Endothelial cell of umbilical vein (primary cell): ENCODE measurements around the gene ATP5MG. TPM values are rescaled to one million over a fixed set of nuclear protein-coding genes. Genes with fewer than 3 reads are reported as not detected.

Experiments used
- BruUV-seq: library from RNA; stranded (reverse); fragments of 400-500 nt; replicated peaks from 2 replicates; lab custom pipeline; 2021; lab: Mats Ljungman, UMichigan
- CTCF ChIA-PET: fragments of 300-600, 350-600 bp; sonication (Branson Sonifier 250); formaldehyde crosslinking; loops from one replicate; lab custom pipeline; 2021; ENCODE audit warnings: antibody characterized with exemption, inconsistent platforms; lab: Charles Lee
- POLR2A ChIA-PET: fragments of 300-600, 350-600 bp; sonication (Branson Sonifier 250); formaldehyde crosslinking; loops from one replicate; lab custom pipeline; 2021; ENCODE audit warnings: antibody characterized with exemption, inconsistent platforms; lab: Charles Lee
- DNase-seq: peaks from one replicate; pipeline ENCODE4 v3.0.0-alpha.2; 2011; ENCODE audit warnings: low read depth, low spot score
- FAIRE-seq: peaks from 2 replicates; lab custom pipeline; 2011; peaks lifted over from hg19 to GRCh38; lab: Jason Lieb, UNC
- H2AFZ ChIP-seq: 2 replicates; pipeline ENCODE4 v1.6.0; 2012; ENCODE audit warnings: low read depth, low read length, control low read depth, inconsistent platforms
- H3K27ac ChIP-seq: 2 replicates; pipeline ENCODE4 v1.5.1; 2011; ENCODE audit warnings: low read depth, mild to moderate bottlenecking, control low read depth, low read length, moderate library complexity; ENCODE audit not compliant: insufficient read depth
- H3K27me3 ChIP-seq, 2 experiments: 2 replicates each; pipeline versions ENCODE4 v1.6.0 to v1.6.1; 2011; ENCODE audit warnings: low read length in 2 of 2, mixed read lengths in 1 of 2; ENCODE audit not compliant: control insufficient read depth in 2 of 2, insufficient read depth in 2 of 2
- H3K36me3 ChIP-seq, 2 experiments: 2 replicates in 1 of 2; 3 replicates in 1 of 2; pipeline ENCODE4 v1.5.1; 2011; ENCODE audit warnings: low read length in 2 of 2, mild to moderate bottlenecking in 1 of 2, moderate library complexity in 1 of 2; ENCODE audit not compliant: control insufficient read depth in 2 of 2, insufficient read depth in 2 of 2; ENCODE audit errors: extremely low read depth in 1 of 2
- H3K4me1 ChIP-seq: 3 replicates; pipeline ENCODE4 v1.5.1; 2011; ENCODE audit warnings: mild to moderate bottlenecking, low read length; ENCODE audit not compliant: control insufficient read depth, insufficient read depth; ENCODE audit errors: extremely low read depth
- H3K4me2 ChIP-seq: 2 replicates; pipeline ENCODE4 v1.6.1; 2011; ENCODE audit warnings: low read length, control low read depth, mixed read lengths; ENCODE audit not compliant: insufficient read depth
- H3K4me3 ChIP-seq, 3 experiments: fragments of 200-600 bp in 1 of 3; sonication (generic), shearing (Covaris generic) in 1 of 3; replicated peaks in 1 of 3; 2 replicates each; pipeline ENCODE4 v1.5.1; 2011 to 2016; ENCODE audit warnings: control low read depth in 3 of 3, low read length in 3 of 3, mild to moderate bottlenecking in 2 of 3, inconsistent platforms in 1 of 3, low read depth in 1 of 3, moderate library complexity in 1 of 3; ENCODE audit not compliant: insufficient read depth in 1 of 3
- H3K79me2 ChIP-seq: 2 replicates; pipeline ENCODE4 v1.6.0; 2012; ENCODE audit warnings: low read length, inconsistent platforms; ENCODE audit not compliant: control insufficient read depth, insufficient read depth
- H3K9ac ChIP-seq: replicated peaks from 2 replicates; pipeline ENCODE3; 2011; ENCODE audit warnings: low read length, control low read depth; ENCODE audit not compliant: insufficient read depth; ENCODE audit errors: extremely low read depth
- H3K9me1 ChIP-seq: replicated peaks from 3 replicates; pipeline ENCODE4 v1.6.0; 2011; ENCODE audit warnings: mild to moderate bottlenecking, low read length; ENCODE audit not compliant: control insufficient read depth, insufficient read depth; ENCODE audit errors: extremely low read depth
- H3K9me3 ChIP-seq: replicated peaks from 2 replicates; pipeline ENCODE4 v1.5.1; 2012; ENCODE audit warnings: low read length, inconsistent platforms; ENCODE audit not compliant: control insufficient read depth, insufficient read depth
- H4K20me1 ChIP-seq: replicated peaks from 2 replicates; pipeline ENCODE3; 2011; ENCODE audit warnings: mild to moderate bottlenecking, low read length; ENCODE audit not compliant: control insufficient read depth, insufficient read depth; ENCODE audit errors: extremely low read depth
- CTCF ChIP-seq, 2 donors: IDR thresholded peaks; 1 replicate in 1 of 2; 2 replicates in 1 of 2; pipeline ENCODE4 v1.5.1; 2011; ENCODE audit warnings: low read length in 2 of 2, mild to moderate bottlenecking in 2 of 2, moderate library complexity in 2 of 2, control low read depth in 1 of 2, inconsistent platforms in 1 of 2, low read depth in 1 of 2; ENCODE audit not compliant: insufficient read depth in 1 of 2; ENCODE audit errors: extremely low read depth in 1 of 2
- EZH2 ChIP-seq: IDR thresholded peaks from 2 replicates; pipeline ENCODE4 v1.6.1; 2012; ENCODE audit warnings: borderline replicate concordance, low read depth, mild to moderate bottlenecking, moderate library complexity, low read length, inconsistent platforms; ENCODE audit not compliant: severe bottlenecking
- FOS ChIP-seq: IDR thresholded peaks from 2 replicates; pipeline ENCODE4 v1.6.1; 2011; ENCODE audit warnings: mild to moderate bottlenecking, low read length, moderate library complexity, borderline replicate concordance; ENCODE audit not compliant: insufficient read depth
- JUN ChIP-seq: IDR thresholded peaks from 2 replicates; pipeline ENCODE4 v1.6.1; 2011; ENCODE audit warnings: borderline replicate concordance, low read depth; ENCODE audit not compliant: insufficient read length, insufficient read depth
- MYC ChIP-seq: IDR thresholded peaks from one replicate; pipeline ENCODE4 v1.6.1; 2011; ENCODE audit warnings: mild to moderate bottlenecking, low read depth, low read length
- POLR2A ChIP-seq: IDR thresholded peaks from 2 replicates; pipeline ENCODE4 v1.6.1; 2012; ENCODE audit warnings: low read depth, mild to moderate bottlenecking, control low read depth, low read length
- POLR2AphosphoS5 ChIP-seq: IDR thresholded peaks from 2 replicates; pipeline ENCODE4 v1.6.1; 2012; ENCODE audit warnings: low read depth, mild to moderate bottlenecking, control low read depth, low read length, moderate library complexity; ENCODE audit not compliant: insufficient read depth
- dilution Hi-C: fragments of 300-500 bp; cut with MboI; formaldehyde crosslinking; loops from one replicate; pipeline ENCODE4 v1.15.0; 2019; ENCODE audit warnings: low sequenced_read_pairs; ENCODE audit not compliant: extremely low pct_ligation_motif_present
- intact Hi-C: fragments of 100-400 bp; cut with micrococcal nuclease; formaldehyde crosslinking; loops from one replicate; pipeline ENCODE4 v1.10.0; 2022
- polyA plus RNA-seq, 4 experiments: library from polyadenylated mRNA; depleted of rRNA in 3 of 4; stranded (reverse) in 3 of 4; unstranded in 1 of 4; fragments of >200 nt; gene quantifications; 2 replicates each; pipeline versions ENCODE4 v1.2.1 to v1.2.3, GENCODE V29; 2011 to 2012; ENCODE audit warnings: missing spikeins in 1 of 4
- total RNA-seq: library from RNA; stranded (reverse); gene quantifications from 2 replicates; pipeline ENCODE4 v1.2.3, GENCODE V29; 2021
- TF ChIP-seq, protein P1 (sequence below): IDR thresholded peaks from 2 replicates; pipeline ENCODE4 v1.6.1; 2011; ENCODE audit not compliant: insufficient read depth, insufficient read length

ATP5MG gene
- total and polyA plus RNA-seq, 2 donors (not counting 3 experiments of a cell fraction or from before 2014, with no cell fraction given), result 211 to 439 TPM

GRCh38 chr11:118437208-118438125 lies 36.1 kb downstream of the ATP5MG start:
- CTCF ChIA-PET, result no interaction called here

GRCh38 chr11:118438314-118438931 lies 37.0 kb downstream of the ATP5MG start:
- POLR2A ChIA-PET, result no interaction called here
- CTCF ChIA-PET, result interaction anchor here (1.1 to 2.4 kb wide), 4 partner anchors 10 to 50 kb away, joined by 4 to 8 read pairs (median 6); no protein-coding TSS in a partner anchor
- Histone ChIP-seq H3K9me3 (no peaks in the 10 kb centered on the region), H3K4me2 (peak overlapping the region; percentile 76), H3K27me3 (no peaks in the 10 kb centered on the region), H4K20me1 (peaks cover 29% of the 10 kb centered on the region), H3K4me1 (peaks cover 33% of the 10 kb centered on the region), H3K9me1 (no peaks in the 10 kb centered on the region), H3K9ac (peak overlapping the region; percentile 85), H2AFZ (no peak overlapping the region), H3K36me3 (no peaks in the 10 kb centered on the region), H3K79me2 (peaks cover 69% of the 10 kb centered on the region), H3K27ac (peak overlapping the region; percentile 13), H3K4me3 (peak overlapping the region; percentile 82 to 94 (median 90))
- peak; percentile 78 for FAIRE-seq
- BruUV-seq, result no TSS peak
- no peak for TF ChIP-seq FOS
- TF ChIP-seq POLR2A, result no peak
- no peak for TF ChIP-seq CTCF (IDR thresholded peaks at IDR 0.05; ENCODE audit: extremely low read depth in 1 of 2, insufficient read depth in 1 of 2, low read depth in 1 of 2, low read length in 2 of 2)
- TF ChIP-seq POLR2AphosphoS5, result no peak
- no peak for TF ChIP-seq MYC
- no peak for TF ChIP-seq JUN
- TF ChIP-seq EZH2, result no peak
- TF ChIP-seq, protein P1, sequence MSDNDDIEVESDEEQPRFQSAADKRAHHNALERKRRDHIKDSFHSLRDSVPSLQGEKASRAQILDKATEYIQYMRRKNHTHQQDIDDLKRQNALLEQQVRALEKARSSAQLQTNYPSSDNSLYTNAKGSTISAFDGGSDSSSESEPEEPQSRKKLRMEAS, result no peak
- peak; percentile 80 for DNase-seq
- dilution Hi-C loops, result no loop called here
- intact Hi-C loops, result loop anchor here (5.0 kb wide), 1 partner anchor 129 kb away; the partner anchor contains the start of gene IFT46

More at GRCh38 chr11:118437208-118438125, 36.1 kb downstream of the ATP5MG start:
- DNase-seq (peak; percentile 45), FAIRE-seq (no peak)
- intact Hi-C loops, result loop anchor here (2.0 to 5.0 kb wide), 2 partner anchors 51 to 130 kb away; partner anchors contain the start of gene IFT46
- Histone ChIP-seq H3K36me3 (no peaks in the 10 kb centered on the region), H3K27me3 (no peaks in the 10 kb centered on the region), H3K9ac (peak overlapping the region; percentile 85), H2AFZ (no peak overlapping the region), H3K79me2 (peaks cover 59% of the 10 kb centered on the region), H4K20me1 (peaks cover 21% of the 10 kb centered on the region), H3K9me1 (no peaks in the 10 kb centered on the region), H3K9me3 (no peaks in the 10 kb centered on the region), H3K27ac (peak overlapping the region; percentile 45), H3K4me2 (peak overlapping the region; percentile 76), H3K4me3 (peak overlapping the region; percentile 82 to 94 (median 90)), H3K4me1 (peaks cover 33% of the 10 kb centered on the region)
- POLR2A ChIA-PET, result interaction anchor here (0.7 kb wide), 1 partner anchor 24 kb away, joined by 4 read pairs; no protein-coding TSS in a partner anchor
- TSS peak; percentile 13 for BruUV-seq
- no peak for TF ChIP-seq POLR2A
- TF ChIP-seq FOS, result no peak
- no peak for TF ChIP-seq JUN
- dilution Hi-C loops, result no loop called here
